PC-9 (cell line): ENCODE data around the gene GRAP2.

Experiments used
- EZH2 ChIP-seq: fragments of 200-600 bp; sonication (generic); IDR thresholded peaks from 2 replicates; pipeline ENCODE4 v1.8.0; 2017; ENCODE audit warnings: antibody characterized with exemption, low read depth
- TF ChIP-seq, protein P1 (sequence below): fragments of 200-600 bp; sonication (generic); conservative IDR thresholded peaks from 2 replicates; pipeline ENCODE4 v1.6.1; 2017; ENCODE audit warnings: mixed run types, antibody characterized with exemption, mild to moderate bottlenecking, moderate library complexity

DNA sequence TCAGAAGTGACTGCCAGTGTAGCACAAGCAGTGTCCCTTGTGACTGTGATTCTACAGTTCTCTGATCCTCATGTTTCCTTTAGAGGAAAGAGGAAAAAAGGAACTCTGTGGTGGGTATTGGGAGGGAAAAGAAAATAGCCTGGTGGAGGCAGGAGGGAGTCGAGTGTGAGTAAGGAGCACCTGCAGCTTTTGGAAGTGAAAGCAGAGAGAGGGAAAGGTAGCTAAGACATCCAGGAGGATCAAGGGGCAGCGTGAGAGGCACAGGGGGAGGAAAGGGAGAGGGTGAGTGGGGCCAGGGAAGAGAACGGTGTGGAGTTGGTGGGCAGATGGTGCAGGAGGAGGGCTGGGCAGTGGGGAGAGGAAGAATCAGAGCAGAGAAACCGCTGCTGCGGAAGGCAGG lies 71.8 kb downstream of the GRAP2 start:
- TF ChIP-seq, protein P1, sequence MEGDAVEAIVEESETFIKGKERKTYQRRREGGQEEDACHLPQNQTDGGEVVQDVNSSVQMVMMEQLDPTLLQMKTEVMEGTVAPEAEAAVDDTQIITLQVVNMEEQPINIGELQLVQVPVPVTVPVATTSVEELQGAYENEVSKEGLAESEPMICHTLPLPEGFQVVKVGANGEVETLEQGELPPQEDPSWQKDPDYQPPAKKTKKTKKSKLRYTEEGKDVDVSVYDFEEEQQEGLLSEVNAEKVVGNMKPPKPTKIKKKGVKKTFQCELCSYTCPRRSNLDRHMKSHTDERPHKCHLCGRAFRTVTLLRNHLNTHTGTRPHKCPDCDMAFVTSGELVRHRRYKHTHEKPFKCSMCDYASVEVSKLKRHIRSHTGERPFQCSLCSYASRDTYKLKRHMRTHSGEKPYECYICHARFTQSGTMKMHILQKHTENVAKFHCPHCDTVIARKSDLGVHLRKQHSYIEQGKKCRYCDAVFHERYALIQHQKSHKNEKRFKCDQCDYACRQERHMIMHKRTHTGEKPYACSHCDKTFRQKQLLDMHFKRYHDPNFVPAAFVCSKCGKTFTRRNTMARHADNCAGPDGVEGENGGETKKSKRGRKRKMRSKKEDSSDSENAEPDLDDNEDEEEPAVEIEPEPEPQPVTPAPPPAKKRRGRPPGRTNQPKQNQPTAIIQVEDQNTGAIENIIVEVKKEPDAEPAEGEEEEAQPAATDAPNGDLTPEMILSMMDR, result no peak
- TF ChIP-seq EZH2, result no peak
